NCI-H1694 (cell line): ENCODE measurements around the gene GRIP1.

ENCODE experiments used
- DNase-seq: peaks from one replicate; lab custom pipeline; 2025; lab: John Stamatoyannopoulos, UW

The GRIP1 gene

DNA sequence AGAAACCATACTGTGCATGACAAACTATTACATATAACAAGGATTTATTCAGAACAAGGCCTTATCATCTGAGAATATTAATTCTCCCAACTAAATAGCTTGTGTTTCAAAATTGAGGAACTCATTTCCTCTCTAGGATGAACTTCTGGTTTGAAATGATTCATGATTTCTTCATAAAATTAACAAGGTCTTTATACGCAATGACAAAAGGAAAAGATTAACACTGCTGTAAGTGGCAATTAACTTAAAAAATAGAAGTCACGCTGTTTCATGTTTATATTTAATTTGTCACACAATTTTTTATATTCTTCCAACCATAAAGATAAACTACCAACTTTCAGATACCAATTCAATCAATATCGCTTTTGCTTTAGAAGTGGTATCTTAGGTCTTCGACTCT lies 80.8 kb downstream of the GRIP1 start:
- no peak for DNase-seq

GRCh38 chr12:66596199-66596598 lies 82.7 kb downstream of the GRIP1 start:
- DNase-seq: no peak

GRCh38 chr12:66594688-66595087 lies 84.2 kb downstream of the GRIP1 start:
- no peak for DNase-seq

DNA sequence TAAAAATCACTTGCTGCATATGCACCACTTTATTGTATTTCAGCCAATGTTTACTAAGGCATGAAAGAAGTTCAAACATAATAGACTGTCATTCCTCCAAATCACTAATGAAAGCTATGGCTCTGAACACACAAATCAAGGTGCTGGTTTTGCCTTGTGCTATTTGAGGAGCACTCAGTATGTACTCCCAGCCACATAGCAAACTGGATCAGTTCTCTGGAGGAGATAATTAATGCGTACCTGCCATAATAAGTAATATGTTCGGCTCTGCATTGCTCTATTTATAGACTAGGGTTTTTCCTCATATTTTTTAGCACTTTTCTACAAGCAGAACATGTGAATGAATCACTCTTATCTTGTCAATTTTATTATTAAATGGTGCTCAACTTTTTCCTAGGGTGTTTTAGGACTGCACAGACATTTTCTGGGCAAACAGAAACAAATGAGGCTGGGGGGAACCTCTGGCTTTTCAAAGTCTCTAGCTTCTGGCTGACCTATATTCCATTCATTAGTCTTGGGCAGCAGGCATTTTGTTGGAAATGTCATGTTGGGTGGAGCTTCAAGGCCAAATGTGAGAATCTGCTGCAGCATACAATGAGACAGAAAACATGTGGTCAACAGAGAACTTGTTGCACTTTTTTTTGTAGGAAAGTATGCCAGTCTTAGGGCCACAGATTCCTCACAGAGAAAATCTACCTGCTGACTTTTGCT lies 88.4 kb downstream of the GRIP1 start:
- DNase-seq: no peak

DNA sequence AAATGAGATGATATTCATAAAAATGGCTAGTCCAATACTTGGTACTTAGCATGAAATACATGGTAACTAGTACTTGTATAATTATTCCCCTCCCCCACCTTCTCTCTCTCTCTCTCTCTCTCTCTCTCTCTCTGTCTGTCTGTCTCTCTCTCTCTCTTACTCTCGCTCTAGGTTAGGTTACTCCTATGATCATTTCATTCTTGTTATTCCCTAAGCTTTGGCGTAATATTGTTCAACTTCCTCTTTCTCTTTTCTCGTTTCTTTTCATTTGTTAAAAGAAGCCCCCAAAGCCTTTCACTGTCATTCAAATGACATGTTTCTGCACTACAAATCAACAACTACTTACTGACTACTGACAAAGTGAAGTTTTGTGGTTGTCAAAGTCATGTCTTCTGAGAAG lies 89.8 kb downstream of the GRIP1 start:
- DNase-seq: no peak

- no peak for DNase-seq
These were observed 91.0 kb downstream of the GRIP1 start for GRCh38 chr12:66587912-66588311.

GRCh38 chr12:66584673-66585072 lies 94.2 kb downstream of the GRIP1 start:
- DNase-seq: no peak

DNA sequence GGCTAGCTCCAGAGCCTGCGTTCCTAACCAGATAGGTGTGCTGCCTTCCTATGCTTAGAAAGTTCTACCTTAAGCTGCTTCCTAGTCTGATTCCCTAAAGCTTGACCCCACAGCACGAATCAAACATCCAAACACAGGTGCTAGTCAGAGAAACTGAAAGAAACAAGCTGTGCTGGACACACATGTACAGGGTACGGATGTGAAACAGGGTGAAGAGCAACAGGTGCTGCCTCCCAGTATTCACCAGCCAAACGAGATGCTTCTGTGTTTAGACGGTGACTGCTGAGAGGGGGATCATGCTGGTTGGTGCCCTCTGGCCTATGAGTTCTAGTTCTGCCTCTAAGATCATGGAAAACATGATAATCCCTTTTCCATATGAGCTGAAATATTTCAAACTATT lies 105.3 kb downstream of the GRIP1 start:
- no peak for DNase-seq

- DNase-seq: no peak
These were observed 106.0 kb downstream of the GRIP1 start for GRCh38 chr12:66572845-66573244.

GRCh38 chr12:66571361-66571915 lies 107.4 kb downstream of the GRIP1 start:
- DNase-seq: no peak

DNA sequence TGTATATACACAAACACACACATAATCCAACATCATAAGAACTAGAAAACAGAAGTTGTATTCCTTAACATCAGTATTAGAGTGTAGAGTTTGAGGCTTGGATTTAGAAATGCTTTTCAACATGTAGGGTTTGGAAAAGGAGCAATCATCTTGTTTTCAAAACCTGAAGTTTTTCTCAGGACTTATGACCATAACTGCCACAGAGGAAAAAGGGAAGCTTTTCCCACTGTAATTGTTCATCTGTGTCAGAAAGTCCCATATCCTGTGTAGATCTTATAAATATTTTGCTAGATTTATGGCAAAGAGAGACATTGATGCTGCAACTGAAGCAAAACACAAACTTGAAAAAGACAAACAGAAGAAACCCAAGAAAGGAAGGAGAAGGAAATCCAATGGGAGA lies 115.7 kb downstream of the GRIP1 start:
- no peak for DNase-seq

DNA sequence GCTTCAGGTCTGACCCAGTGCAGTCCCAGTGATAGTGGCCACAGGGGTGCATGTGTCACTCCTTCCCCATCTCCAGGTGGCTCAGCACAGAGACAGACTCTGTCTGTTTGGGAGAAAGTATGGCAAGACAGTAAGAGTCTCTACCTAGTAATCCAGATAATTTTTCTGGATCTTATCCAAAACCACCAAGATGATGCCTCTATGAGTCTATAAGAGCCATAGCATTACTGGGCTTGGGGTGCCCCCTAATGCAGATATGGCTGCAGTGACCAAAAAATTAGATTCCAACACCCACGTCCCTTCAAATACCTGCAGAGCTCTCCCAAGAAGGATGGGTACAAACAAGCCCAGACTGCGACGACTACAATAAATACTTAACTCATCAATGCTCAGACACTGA lies 123.8 kb downstream of the GRIP1 start:
- no peak for DNase-seq

DNA sequence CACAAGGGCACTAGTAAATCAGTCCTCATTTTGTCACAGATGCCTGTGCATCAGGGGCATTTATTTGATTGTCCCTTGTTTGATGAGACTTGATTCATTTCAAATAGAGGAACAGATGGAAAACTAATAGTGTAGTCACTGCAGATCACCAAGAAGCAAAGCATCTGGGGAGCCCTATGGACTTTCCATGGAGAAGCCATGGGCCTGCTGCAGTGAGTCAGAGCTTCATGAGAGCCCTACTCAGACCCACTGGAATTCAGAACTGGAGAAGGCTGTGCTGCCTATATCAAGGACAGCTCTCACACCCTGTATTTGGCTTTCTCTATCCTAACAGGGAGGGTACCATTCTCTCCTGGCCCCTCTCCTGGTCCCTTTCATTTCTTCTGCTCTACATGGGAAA lies 126.2 kb downstream of the GRIP1 start:
- DNase-seq: no peak

- DNase-seq: no peak
These were observed 128.2 kb downstream of the GRIP1 start for GRCh38 chr12:66550626-66551025.

DNA sequence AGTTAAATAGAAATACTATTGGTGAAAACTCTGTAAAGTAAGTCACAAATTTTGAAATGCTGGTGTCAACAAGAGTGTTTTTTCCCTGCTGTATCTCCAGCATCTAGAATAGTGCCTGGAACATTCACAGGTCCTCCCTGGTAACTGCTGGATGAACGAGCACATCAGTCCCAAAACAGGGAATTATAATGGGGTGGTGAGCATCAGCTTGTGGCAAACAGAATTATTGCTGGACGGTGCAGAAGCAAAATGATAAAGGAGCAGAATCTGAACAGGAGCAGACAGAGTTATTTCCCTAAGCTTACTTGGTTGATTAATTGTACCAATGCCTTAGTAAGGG lies 129.9 kb downstream of the GRIP1 start:
- no peak for DNase-seq

GRCh38 chr12:66548338-66549049 lies 130.4 kb downstream of the GRIP1 start:
- DNase-seq: no peak

DNA sequence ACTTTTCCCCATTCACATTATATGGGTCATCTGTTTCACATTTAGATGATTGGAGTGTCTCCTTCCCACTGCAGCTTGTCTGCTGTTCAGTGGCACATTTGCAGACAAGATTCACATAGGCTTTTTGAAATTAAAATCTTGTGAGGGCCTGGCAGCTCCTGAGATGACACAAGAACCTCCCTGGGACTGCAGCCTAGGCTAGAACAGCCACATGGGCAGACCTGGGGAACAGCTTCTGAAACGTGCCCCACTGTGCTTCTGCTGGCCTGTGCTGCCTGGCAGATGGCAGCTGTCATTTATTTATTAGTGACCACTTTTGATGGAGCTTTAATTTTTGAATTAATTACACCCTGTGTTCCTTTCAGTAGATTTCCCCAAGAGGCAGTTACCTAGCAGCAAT lies 137.4 kb downstream of the GRIP1 start:
- no peak for DNase-seq

- DNase-seq: no peak
These were observed 139.4 kb downstream of the GRIP1 start for GRCh38 chr12:66539431-66539830.

DNA sequence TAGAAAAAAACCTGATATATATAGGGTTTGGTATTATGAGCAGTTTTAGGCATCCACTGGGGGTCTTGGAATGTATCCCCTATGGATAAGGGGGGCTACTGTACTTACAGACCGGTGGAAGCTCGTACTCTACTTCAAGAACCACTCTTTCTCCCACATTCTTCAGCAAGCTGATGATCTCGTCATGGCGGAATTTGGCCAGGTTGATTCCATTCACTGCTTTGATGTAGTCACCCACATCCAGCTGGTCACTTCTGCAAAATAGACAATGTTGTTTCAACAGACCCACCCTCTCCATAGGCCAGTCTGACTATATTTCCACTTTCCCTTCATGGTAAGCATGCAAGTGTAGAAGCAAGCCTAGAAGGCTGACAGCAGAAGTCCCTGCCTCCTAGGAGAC lies 139.9 kb downstream of the GRIP1 start:
- no peak for DNase-seq

- DNase-seq: peak; percentile 32
These were observed 141.0 kb downstream of the GRIP1 start for GRCh38 chr12:66537876-66538275.

DNA sequence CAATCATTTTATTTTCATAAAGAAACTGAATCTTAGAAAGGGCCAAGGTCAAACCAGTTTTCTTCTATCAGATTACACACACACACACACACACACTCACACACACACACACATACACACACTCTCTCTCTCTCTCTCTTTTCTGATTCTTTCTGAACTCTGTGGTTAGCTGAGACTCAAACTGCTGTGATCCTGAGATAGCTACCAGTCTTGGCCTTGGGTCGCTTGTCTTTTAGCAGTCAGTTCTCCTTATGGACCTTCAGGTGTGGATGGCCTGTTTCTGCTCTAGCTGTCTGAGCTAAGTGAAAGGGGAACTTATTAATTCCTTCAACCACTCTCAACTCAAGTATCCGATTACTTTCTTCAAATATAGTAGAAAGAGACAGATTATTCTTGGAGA lies 145.1 kb downstream of the GRIP1 start:
- no peak for DNase-seq

GRCh38 chr12:66531766-66532165 lies 147.1 kb downstream of the GRIP1 start:
- DNase-seq: peak; percentile 41

DNA sequence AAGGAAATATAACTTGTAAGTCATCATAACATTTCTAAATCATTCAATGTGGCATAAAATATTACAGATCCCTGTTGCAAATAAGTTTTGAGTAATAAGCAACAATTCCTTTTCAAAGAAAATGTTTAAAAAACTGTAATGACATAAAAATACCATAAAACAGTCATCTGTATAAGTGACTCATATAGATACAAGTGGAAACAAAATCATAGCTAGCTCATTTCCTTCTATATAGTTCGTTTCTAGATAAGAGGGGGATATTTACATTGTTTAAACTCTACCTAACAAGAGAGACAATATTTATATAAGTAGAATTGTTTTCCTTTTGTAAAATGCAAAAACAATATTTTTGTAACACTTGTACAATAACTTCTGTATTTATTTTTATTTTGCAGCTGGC lies 148.9 kb downstream of the GRIP1 start:
- no peak for DNase-seq

GRCh38 chr12:66516561-66516960 lies 162.3 kb downstream of the GRIP1 start:
- DNase-seq: no peak
